Uterus (tissue), 4 donors: ENCODE data around the gene RIPK4. TPM values are rescaled to one million over a fixed set of nuclear protein-coding genes. Genes with fewer than 3 reads are reported as not detected.

Source experiments
- DNase-seq, 2 donors: peaks; one replicate each; pipeline ENCODE4 v3.0.0-alpha.2; 2019 to 2020
- H3K27ac ChIP-seq, 2 donors: fragments of 200-600 bp; sonication (generic); 1 replicate in 1 of 2; 2 replicates in 1 of 2; pipeline ENCODE4 v1.5.1; 2016 to 2018
- H3K27me3 ChIP-seq, 2 donors: fragments of 200-600 bp; sonication (generic); one replicate each; pipeline ENCODE4 v1.5.1; 2018 to 2019; ENCODE audit warnings: control low read depth in 1 of 2
- H3K36me3 ChIP-seq, 2 donors: fragments of 200-600 bp; sonication (generic); one replicate each; pipeline ENCODE4 v1.5.1; 2019; ENCODE audit warnings: control low read depth in 1 of 2
- H3K4me1 ChIP-seq, 2 donors: fragments of 200-600 bp; sonication (generic); one replicate each; pipeline ENCODE4 v1.5.1; 2018 to 2019; ENCODE audit warnings: control low read depth in 1 of 2
- H3K4me3 ChIP-seq, 2 donors: fragments of 200-600 bp; sonication (generic); 1 replicate in 1 of 2; 2 replicates in 1 of 2; pipeline ENCODE4 v1.5.1; 2018 to 2019; ENCODE audit warnings: mild to moderate bottlenecking in 1 of 2
- H3K9me3 ChIP-seq, 2 donors: fragments of 200-600 bp; sonication (generic); one replicate each; pipeline ENCODE4 v1.5.1; 2019; ENCODE audit warnings: control low read depth in 1 of 2
- POLR2A ChIP-seq, 2 donors: fragments of 450-650 bp; IDR thresholded peaks; one replicate each; pipeline ENCODE4 v1.6.1; 2016; ENCODE audit warnings: antibody characterized with exemption in 2 of 2, mild to moderate bottlenecking in 1 of 2, moderate library complexity in 1 of 2
- intact Hi-C: fragments of 100-400 bp; cut with DNase I; formaldehyde crosslinking; loops from one replicate; pipeline ENCODE4 v1.15.1; 2023; ENCODE audit warnings: low total_unique reads
- total RNA-seq, 4 donors: library from RNA; depleted of rRNA in 3 of 4; stranded (reverse); fragments of >200 nt in 3 of 4; gene quantifications; one replicate each; pipeline versions ENCODE4 v1.1.0 to v1.2.4, GENCODE V29; 2014 to 2023
- TF ChIP-seq, protein P1 (sequence below), 4 experiments: fragments of 200-600 bp in 2 of 4; fragments of 450-650 bp in 2 of 4; sonication (generic) in 2 of 4; IDR thresholded peaks; one replicate each; pipeline ENCODE4 v1.5.1; 2016 to 2019; ENCODE audit warnings: antibody characterized with exemption in 4 of 4, mild to moderate bottlenecking in 2 of 4, moderate library complexity in 1 of 4
- donor health status: DM: yes; HTN: yes; CAD: no.

RIPK4 gene
- total RNA-seq, 4 donors from 2014 or later: 0.29 to 9.7 TPM; not detected in 2

DNA sequence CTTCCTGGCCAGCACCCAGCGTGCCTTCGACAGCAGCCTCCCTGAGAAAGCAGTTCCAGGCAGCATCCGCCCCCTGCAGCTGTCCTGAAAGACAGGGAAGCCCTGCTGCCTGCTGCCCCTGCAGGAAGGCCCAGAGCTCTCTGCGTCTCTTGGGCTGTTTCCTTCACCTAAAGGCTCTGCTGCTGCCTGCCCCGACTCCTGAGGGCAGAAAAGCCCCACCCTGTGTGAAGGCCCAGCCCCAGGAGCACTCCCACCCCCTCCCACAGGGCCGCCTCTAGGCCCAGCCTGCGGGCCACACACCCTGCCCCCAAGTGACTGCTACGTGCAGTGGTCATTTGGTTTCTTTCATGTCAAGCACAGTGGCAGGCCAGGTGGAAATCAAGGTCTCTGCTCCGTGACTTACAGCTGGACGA is 12.4 kb downstream of the RIPK4 start:
- DNase-seq: no peak
- no peak overlapping the region for H3K27ac ChIP-seq
- intact Hi-C loops: no loop called here
- H3K9me3 ChIP-seq: no peaks in the 10 kb centered on the region
- no peaks in the 10 kb centered on the region for H3K36me3 ChIP-seq
- H3K4me1 ChIP-seq: no peaks in the 10 kb centered on the region
- no peak overlapping the region for H3K4me3 ChIP-seq
- H3K27me3 ChIP-seq: no peaks in the 10 kb centered on the region
- TF ChIP-seq, protein P1, sequence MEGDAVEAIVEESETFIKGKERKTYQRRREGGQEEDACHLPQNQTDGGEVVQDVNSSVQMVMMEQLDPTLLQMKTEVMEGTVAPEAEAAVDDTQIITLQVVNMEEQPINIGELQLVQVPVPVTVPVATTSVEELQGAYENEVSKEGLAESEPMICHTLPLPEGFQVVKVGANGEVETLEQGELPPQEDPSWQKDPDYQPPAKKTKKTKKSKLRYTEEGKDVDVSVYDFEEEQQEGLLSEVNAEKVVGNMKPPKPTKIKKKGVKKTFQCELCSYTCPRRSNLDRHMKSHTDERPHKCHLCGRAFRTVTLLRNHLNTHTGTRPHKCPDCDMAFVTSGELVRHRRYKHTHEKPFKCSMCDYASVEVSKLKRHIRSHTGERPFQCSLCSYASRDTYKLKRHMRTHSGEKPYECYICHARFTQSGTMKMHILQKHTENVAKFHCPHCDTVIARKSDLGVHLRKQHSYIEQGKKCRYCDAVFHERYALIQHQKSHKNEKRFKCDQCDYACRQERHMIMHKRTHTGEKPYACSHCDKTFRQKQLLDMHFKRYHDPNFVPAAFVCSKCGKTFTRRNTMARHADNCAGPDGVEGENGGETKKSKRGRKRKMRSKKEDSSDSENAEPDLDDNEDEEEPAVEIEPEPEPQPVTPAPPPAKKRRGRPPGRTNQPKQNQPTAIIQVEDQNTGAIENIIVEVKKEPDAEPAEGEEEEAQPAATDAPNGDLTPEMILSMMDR (IDR thresholded peaks at IDR 0.05): no peak
- TF ChIP-seq POLR2A (IDR thresholded peaks at IDR 0.05): no peak

DNA sequence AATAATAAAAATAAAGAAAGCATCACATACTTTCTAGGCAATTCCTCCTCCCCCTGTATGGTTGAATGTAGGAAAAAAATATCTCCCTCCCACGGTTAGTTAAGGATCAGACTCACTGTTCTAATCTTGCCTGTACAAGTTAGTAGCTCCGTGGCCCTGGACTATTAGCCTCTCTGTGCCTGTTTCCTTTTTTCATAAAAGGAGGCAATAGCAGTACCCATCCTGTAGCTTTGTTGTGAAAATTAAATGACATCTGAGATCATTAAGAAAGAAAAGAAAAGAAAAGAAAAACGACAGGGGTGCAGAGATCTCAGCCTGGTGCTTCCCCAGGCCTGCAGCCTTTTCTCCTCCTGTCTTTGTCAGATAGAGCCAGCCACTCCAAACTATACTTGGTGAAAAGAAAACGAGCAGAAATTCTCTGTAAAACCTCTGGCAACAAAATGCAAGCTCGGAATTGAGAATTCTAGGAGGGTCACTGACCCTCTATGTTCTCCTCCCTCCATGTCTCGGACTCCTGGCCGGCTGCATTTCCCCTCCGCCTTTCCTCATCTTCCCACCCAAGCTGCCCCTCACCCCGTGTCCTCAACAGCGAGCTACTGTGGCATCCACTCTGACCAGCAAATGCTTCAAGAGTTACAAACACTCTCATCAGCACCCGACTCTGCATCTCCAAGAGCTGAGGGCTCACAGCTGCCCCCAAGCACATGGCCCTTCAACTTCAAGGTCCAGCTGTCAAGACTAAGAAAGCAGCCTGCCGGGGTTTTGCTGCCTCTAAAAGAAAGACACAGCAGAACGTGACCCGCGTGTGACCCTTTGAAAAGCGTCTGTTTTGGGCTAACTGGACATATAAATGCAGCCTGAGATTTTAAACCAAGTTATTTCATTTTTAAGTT is 13.6 kb downstream of the RIPK4 start:
- Histone ChIP-seq H3K36me3 (no peaks in the 10 kb centered on the region), H3K9me3 (no peaks in the 10 kb centered on the region), H3K4me3 (no peak overlapping the region), H3K27me3 (no peaks in the 10 kb centered on the region), H3K4me1 (no peaks in the 10 kb centered on the region), H3K27ac (no peak overlapping the region)
- intact Hi-C loops: no loop called here
- DNase-seq: no peak
- TF ChIP-seq, protein P1 (IDR thresholded peaks at IDR 0.05): no peak
- TF ChIP-seq POLR2A (IDR thresholded peaks at IDR 0.05): no peak

DNA sequence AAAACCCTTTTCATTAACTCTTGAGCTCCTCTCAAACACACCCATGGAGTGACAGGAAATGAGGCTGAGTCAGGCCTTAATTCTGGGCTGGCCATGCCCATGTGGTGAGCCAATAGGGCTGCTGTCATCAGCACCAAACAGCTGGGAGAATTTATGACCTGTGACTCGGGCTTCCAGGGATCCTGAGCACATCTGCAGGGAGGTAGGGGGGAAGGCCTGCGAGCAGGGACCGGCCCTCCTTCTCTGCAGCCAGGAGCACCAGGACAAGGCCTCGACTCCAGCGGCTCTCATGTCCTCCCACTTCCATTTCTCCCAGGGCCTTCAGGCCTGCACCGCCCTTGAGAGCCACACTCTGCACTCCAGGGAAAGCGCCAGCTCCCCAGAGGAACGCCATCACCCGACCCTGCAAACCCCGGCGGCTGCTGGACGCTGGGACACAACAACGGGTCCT is 14.6 kb downstream of the RIPK4 start:
- Histone ChIP-seq H3K27me3 (no peaks in the 10 kb centered on the region), H3K36me3 (no peaks in the 10 kb centered on the region), H3K9me3 (no peaks in the 10 kb centered on the region), H3K27ac (no peak overlapping the region), H3K4me3 (no peak overlapping the region), H3K4me1 (no peaks in the 10 kb centered on the region)
- DNase-seq: no peak
- TF ChIP-seq POLR2A (IDR thresholded peaks at IDR 0.05): no peak
- TF ChIP-seq, protein P1 (IDR thresholded peaks at IDR 0.05): no peak
- intact Hi-C loops: no loop called here

DNA sequence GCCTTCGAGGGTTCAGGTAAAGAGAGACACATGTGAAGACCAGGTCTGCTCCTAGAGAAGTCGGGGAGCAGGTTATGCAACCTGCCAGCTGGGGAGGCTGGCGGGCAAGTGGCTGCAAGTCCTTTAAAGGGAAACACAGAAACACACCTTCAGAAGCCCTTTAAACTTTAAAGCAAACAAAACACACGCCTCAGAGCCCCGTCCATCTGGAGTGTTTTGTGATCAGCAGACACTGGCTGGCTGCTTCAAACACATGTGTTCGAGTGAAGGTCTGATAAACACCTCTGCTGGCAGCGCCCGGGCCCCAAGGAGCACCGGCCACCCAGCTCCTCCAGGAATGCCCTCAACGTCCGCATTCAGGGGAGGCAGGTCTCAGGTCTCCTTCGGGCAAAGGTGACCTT is 15.2 kb downstream of the RIPK4 start:
- Histone ChIP-seq H3K27me3 (no peaks in the 10 kb centered on the region), H3K4me1 (no peaks in the 10 kb centered on the region), H3K4me3 (no peak overlapping the region), H3K9me3 (no peaks in the 10 kb centered on the region), H3K36me3 (no peaks in the 10 kb centered on the region), H3K27ac (no peak overlapping the region)
- TF ChIP-seq, protein P1 (IDR thresholded peaks at IDR 0.05): no peak
- no peak for TF ChIP-seq POLR2A (IDR thresholded peaks at IDR 0.05)
- DNase-seq: no peak
- intact Hi-C loops: no loop called here

DNA sequence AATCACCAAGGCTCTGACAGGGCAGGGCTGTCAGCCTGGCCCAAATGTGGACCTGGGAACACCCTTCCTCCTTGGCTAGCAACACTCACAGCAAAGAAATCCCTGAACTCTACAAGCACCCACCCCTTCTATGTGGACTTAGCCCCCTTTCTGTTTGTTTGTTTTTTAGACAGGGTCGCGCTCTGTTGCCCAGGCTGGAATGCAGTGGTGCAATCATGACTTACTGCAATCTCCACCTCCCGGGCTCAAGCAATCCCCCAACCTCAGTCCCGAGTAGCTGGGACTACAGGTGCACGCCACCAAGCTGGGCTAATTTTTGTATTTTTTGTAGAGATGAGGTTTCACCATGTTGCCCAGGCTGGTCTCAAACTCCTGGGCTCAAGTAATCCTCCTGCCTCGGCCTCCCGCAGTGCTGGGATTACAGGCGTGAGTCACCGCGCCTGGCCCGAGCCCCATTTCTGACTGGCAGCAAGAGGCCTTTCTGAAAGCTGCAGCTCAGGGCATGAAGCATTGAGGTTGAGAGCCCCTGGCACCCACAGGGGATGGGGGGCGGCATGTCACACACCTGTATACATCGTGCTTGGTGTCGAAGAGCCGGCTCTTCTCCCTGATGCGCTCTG is 16.2 kb downstream of the RIPK4 start:
- Histone ChIP-seq H3K9me3 (no peaks in the 10 kb centered on the region), H3K27ac (no peak overlapping the region), H3K4me1 (no peaks in the 10 kb centered on the region), H3K36me3 (no peaks in the 10 kb centered on the region), H3K27me3 (no peaks in the 10 kb centered on the region), H3K4me3 (no peak overlapping the region)
- DNase-seq: no peak
- intact Hi-C loops: no loop called here
- TF ChIP-seq, protein P1 (IDR thresholded peaks at IDR 0.05): no peak
- TF ChIP-seq POLR2A (IDR thresholded peaks at IDR 0.05): no peak
